ENCODE measurements around the gene ELAC2. TPM values are rescaled to one million over a fixed set of nuclear protein-coding genes. Genes with fewer than 3 reads are reported as not detected.
"Not testable (repeated sequence)": the region's sequence is repeated elsewhere in the genome, so short reads cannot be mapped to it uniquely, and the experiment has no call there.

The ELAC2 gene
- total RNA-seq, 6 experiments from 2014 or later: 49.8 to 63.8 (median 55.7) TPM

- peaks cover 16% of the 10 kb centered on the region for H3K27me3 Mint-ChIP-seq (ENCODE audit: insufficient read depth)
- no peak overlapping the region for H3K4me3 Mint-ChIP-seq
- no peaks in the 10 kb centered on the region for H3K9me3 Mint-ChIP-seq
- H3K36me3 Mint-ChIP-seq (ENCODE audit: low read depth): no peaks in the 10 kb centered on the region
- TF ChIP-seq, protein P1, sequence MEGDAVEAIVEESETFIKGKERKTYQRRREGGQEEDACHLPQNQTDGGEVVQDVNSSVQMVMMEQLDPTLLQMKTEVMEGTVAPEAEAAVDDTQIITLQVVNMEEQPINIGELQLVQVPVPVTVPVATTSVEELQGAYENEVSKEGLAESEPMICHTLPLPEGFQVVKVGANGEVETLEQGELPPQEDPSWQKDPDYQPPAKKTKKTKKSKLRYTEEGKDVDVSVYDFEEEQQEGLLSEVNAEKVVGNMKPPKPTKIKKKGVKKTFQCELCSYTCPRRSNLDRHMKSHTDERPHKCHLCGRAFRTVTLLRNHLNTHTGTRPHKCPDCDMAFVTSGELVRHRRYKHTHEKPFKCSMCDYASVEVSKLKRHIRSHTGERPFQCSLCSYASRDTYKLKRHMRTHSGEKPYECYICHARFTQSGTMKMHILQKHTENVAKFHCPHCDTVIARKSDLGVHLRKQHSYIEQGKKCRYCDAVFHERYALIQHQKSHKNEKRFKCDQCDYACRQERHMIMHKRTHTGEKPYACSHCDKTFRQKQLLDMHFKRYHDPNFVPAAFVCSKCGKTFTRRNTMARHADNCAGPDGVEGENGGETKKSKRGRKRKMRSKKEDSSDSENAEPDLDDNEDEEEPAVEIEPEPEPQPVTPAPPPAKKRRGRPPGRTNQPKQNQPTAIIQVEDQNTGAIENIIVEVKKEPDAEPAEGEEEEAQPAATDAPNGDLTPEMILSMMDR (IDR thresholded peaks at IDR 0.05): no peak
- peak; percentile 16 for DNase-seq
- peaks cover 33% of the 10 kb centered on the region for H3K4me1 Mint-ChIP-seq (ENCODE audit: low read depth)
- no peak overlapping the region for H3K27ac Mint-ChIP-seq
Observed at GRCh38 chr17:12979826-12980500, 37.9 kb downstream of the ELAC2 start.

- Mint-ChIP-seq H3K4me3 (no peak overlapping the region), H3K27ac (no peak overlapping the region), H3K9me3 (no peaks in the 10 kb centered on the region), H3K4me1 (ENCODE audit: low read depth) (peaks cover 29% of the 10 kb centered on the region), H3K27me3 (ENCODE audit: insufficient read depth) (peaks cover 19% of the 10 kb centered on the region), H3K36me3 (ENCODE audit: low read depth) (no peaks in the 10 kb centered on the region)
- TF ChIP-seq, protein P1 (IDR thresholded peaks at IDR 0.05): no peak
- DNase-seq: no peak
Observed at GRCh38 chr17:12979246-12979645, 38.6 kb downstream of the ELAC2 start.

DNA sequence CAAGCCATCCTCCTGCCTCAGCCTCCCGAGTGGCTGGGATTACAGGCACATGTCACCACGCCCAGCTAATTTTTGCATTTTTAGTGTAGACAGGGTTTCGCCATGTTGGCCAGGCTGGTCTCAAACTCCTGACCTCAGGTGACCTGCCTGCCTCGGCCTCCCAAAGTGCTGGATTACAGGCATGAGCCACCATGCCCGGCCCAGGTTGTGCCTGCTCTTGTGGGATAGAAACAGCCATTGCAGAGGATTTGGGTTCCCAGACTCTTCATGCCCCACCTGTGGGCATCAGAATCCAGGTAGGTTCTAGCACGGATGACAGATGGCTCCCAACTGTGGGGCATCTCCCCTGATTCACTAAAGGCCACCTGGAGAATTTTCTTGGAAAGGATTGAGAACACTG is 39.0 kb downstream of the ELAC2 start:
- DNase-seq; H3K36me3 Mint-ChIP-seq (ENCODE audit: low read depth); H3K4me3 Mint-ChIP-seq; H3K9me3 Mint-ChIP-seq; H3K27ac Mint-ChIP-seq: not testable (repeated sequence)
- Mint-ChIP-seq H3K4me1 (ENCODE audit: low read depth) (peaks cover 26% of the 10 kb centered on the region), H3K27me3 (ENCODE audit: insufficient read depth) (peaks cover 19% of the 10 kb centered on the region)

DNA sequence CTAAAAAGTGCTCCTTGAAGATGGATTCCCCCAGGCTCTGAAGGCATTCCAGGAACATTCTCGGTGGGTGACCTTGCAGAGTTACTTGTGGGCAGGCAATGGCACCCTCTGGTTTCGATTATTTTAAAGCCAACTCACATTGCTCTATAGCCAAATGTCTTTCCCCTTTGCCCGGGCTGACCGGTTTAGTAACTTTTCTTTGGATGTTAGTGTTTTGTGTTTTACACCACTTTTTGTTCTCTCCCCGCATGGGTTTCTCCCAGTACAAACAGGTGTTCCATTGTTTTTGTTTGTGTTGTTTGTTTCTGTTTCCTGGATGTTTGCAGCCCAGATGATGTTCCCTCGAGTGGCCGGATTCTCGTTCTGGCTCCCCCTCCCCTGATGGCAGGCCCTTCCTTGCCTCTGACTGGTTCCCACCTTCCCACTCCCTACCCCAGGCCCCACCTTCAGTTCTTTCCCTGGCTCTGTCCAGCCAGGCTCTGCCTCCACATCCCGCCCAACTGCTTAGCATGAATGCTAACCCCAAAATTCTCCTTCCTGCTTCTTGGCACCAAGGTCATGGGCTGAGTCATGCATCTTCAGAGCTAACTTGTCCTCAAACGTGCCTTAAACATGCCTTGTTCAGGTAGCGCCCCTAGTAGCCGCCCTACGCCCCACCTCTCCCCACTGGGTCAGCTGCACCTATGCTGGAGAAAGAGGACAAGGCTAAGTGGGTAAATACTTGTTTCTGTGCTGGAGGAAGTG is 40.6 kb downstream of the ELAC2 start:
- H3K9me3 Mint-ChIP-seq: no peaks in the 10 kb centered on the region
- peaks cover 22% of the 10 kb centered on the region; the same call in 1 of the 2 replicates for H3K4me1 Mint-ChIP-seq (ENCODE audit: low read depth)
- peaks cover 23% of the 10 kb centered on the region for H3K27me3 Mint-ChIP-seq (ENCODE audit: insufficient read depth)
- H3K36me3 Mint-ChIP-seq (ENCODE audit: low read depth): no peaks in the 10 kb centered on the region
- no peak for DNase-seq
- no peak overlapping the region for H3K4me3 Mint-ChIP-seq
- no peak overlapping the region for H3K27ac Mint-ChIP-seq
- TF ChIP-seq, protein P1 (IDR thresholded peaks at IDR 0.05): no peak

DNA sequence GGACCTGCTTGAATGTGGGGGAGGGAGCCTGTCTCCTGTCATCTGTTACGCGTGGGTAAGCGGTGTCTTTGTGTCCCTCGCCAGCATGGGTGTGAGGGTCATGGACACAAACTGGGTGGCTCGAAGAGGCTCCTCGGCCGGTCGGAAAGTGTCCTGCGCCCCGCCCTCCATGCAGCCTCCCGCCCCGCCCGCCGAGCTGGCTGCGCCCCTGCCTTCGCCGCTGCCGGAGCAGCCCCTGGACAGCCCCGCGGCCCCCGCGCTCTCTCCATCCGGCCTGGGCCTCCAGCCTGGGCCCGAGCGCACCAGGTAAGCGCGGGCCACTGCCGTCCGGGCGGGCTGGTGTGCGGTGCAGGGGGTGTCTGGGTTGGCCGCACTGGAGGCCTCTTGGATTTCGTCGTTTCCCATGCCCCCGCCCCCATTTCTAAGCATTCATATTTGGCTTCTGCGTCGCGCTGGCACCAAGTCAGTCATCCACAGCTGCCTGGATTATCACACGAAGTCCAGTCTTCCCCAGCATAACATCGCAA is 43.8 kb downstream of the ELAC2 start:
- Mint-ChIP-seq H3K4me3 (peak overlapping the region; percentile 65; the same call in 1 of the 2 replicates), H3K27me3 (ENCODE audit: insufficient read depth) (peaks cover 34% of the 10 kb centered on the region)

More for the DNA sequence above, 43.8 kb downstream of the ELAC2 start:
- TF ChIP-seq, protein P1 (IDR thresholded peaks at IDR 0.05): no peak
- H3K27ac Mint-ChIP-seq: no peak overlapping the region
- no peaks in the 10 kb centered on the region for H3K9me3 Mint-ChIP-seq
- peaks cover 11% of the 10 kb centered on the region; the same call in 1 of the 2 replicates for H3K4me1 Mint-ChIP-seq (ENCODE audit: low read depth)
- H3K36me3 Mint-ChIP-seq (ENCODE audit: low read depth): no peaks in the 10 kb centered on the region
- no peak for DNase-seq
